HG02759 (cell line): Measurements from ENCODE around the gene CDC42EP3.

Source experiments
- ATAC-seq: cut with Tn5 transposase; IDR thresholded peaks from one replicate; pipeline ENCODE4 v1.9.1; 2021; ENCODE audit warnings: mild to moderate bottlenecking, moderate library complexity; ENCODE audit not compliant: unreplicated experiment

CDC42EP3 gene

GRCh38 chr2:37619959-37620300 is 51.5 kb downstream of the CDC42EP3 start:
- no peak for ATAC-seq

DNA sequence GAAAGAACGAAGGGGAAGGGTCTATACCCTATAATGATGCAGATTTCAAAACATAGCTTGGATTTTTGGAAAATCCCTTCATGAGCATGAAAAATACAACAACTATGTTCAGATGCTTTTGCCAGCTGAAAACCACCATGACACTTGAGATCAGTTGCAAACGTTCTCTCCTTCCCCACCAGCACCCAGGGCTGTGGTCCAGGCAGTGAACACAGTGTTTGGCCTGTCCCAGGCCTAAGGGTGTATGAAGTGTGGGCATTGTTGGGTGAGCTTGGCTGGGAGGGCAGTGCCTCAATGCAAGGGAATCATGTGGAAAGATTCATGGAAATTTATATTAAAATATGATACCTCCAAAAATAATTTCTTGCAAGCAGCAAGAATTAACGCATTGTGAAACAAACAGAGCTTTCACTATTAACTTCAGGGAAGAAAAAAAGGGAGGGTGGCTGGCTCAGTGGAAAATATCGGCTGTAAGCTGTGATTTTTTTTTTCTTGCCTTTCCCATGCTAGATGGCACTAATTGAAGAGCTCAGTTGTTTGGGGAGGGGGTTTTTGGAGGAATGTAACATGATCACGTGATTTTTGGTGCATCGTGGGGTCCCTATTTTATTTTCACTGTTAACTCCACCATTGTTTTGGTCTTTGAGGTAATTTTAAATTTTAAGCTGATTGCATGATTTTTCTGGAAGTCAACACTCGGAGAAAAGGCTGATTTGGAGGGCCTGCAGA is 52.0 kb downstream of the CDC42EP3 start:
- ATAC-seq, result no peak

DNA sequence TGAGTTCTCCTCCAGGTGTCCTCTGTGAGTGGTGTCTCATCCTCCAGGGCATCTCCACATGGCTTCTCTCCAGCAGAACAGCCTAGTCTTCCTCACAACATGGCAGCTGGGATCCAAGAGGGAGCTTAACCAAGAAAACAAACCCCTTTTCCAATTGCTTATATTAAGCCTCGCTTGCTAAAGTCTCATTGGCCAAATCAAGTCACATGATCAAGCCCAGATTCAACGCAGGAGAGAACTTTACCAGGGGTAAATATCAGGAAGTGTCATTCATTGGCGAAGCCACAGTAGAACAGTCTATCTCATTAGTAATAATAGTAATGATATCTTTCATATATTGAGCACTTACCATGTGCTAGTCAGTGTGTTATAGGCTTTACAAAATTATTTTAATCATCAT is 53.1 kb downstream of the CDC42EP3 start:
- ATAC-seq, result no peak

DNA sequence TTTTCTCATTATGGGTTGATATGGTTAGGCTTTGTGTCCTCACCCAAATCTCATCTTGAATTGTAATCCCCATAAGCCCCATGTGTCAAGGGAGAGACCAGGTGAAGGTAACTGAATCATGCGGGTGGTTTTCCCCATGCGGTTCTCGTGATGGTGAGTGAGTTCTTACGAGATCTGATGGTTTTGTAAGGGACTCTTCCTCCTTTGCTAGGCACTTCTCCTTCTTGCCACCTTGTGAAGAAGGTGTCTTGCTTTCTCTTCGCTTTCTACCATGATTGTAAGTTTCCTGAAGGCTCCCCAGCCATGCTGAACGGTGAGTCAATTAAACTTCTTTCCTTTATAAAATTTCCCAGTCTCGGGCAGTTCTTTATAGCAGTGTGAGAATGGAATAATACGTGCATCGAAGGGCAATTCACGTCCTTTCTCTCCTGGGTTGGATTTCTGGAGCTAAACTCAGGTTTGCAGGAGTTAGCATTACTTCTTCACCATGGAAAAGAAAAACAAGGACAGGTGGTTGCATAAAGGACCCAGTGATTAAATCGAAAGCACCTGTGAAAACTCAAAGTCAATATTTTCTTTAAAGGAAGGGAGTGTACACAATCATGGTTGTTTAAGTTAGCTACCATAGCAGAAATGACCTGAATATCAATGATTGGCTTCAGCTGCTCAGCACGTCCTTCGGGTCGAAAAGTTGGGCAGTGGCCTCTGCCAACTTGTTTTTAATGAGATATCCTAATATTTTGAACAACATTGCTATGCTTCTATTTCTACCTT is 54.1 kb downstream of the CDC42EP3 start:
- peak; percentile 7 for ATAC-seq

GRCh38 chr2:37616677-37617005 is 54.8 kb downstream of the CDC42EP3 start:
- peak; percentile 61 for ATAC-seq

DNA sequence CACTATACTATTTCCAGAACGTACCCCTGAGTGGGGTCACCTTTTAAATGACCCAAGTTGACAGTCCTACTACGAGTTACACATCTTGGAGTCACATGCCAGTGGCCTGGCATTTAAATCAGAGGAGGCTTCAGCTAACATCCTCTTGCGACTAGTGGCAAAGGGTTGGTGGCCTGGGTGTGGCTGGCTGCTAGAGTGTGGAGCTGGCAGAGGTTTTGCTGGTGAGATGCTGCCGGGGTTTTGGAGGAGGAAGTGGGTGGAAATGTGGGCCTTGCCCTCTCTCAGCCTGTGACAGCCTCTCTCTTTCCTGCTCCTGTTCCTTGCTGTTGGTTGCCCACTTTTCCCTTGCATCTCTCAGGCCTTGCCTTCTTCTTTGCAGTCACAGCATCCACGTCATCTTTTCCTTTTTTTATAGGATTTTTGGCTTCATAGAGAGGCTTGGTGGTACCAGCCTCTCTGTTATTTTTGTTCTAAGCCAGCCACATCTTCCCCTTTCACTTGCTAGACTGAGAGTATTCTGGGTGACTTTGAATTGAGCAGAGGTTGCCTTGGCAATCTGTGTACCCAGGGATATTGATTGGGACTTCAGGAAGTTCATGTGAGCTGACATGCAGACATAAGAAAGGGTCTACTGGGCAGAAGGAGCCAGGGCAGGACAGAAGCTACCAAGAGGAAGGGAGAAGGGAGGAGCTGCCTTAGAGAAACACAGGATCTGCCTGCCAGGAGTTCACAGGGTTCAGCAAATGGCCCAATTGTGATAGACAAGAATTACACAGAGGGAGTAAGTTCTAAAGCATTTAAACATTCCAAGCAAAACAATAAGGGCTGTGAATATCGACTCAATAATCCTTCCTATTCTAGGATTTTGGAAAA is 55.4 kb downstream of the CDC42EP3 start:
- peak; percentile 64 for ATAC-seq

GRCh38 chr2:37614061-37614738 is 57.2 kb downstream of the CDC42EP3 start:
- ATAC-seq, result no peak

DNA sequence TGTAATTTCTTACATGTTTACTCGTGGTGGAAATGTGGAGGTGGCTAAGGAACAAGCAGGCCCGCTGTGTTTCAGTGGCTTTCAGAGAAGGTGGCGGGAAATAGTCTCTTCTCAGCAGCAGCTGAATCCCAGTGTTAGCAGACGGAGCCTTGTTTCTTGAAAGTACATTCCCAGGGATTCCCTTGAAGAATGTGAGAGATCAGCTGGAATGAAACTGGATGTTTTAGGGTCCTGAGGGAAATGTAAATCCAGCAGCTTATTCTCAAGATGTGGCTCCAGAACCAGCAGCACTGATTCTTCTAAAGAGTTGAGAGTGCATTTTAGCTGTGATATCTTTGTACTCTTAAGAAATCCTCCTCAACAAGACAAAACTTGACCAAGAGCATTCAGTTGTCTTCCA is 59.1 kb downstream of the CDC42EP3 start:
- no peak for ATAC-seq

DNA sequence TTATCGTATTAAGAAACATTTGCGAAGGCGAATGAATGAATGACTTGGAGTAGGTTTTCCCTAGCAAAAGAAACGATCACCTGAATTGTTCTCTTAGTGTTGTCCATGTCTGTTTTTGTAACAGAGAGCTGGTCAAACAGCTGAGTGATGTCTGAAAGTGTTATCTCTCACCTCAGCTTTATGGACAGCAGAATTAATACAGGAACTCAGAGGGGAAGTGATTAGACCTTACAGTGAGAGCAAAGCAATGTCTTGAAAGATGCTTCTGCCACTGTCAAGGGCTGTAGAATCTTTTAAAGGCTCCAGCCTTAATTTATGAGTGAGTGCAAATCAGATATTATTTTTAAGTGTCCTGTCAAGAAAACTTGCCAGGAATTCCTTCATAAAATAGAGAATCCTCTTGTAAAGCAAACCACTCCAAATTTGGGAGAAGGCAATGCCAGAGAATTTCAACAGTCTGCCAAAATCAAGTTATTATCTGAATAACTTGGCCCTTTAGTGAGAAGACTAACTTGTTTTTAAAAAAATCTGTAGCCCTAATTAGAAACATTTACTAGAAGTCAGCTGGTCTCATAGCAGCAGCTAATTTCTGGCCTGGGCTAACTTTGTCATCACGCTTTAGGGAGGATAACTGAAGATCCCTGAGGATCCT is 60.7 kb downstream of the CDC42EP3 start:
- no peak for ATAC-seq

DNA sequence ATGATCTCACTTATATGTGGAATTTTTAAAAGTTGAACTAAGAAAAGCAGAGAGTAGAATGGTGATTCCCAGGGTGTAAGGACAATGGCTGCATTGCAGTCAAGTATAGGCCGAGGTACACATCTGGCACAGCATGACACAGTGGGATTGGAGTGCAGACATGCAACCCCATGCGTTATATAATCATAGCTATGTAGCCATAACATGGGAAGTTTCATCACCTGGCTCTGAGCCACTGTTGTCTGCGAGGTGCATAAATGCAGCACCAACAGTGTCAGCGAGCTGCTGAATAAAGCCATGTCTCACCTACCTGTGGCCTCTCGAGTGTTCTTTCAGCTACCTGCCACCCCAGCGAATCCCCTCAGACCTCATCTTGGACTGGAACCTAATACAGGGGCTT is 61.7 kb downstream of the CDC42EP3 start:
- no peak for ATAC-seq

DNA sequence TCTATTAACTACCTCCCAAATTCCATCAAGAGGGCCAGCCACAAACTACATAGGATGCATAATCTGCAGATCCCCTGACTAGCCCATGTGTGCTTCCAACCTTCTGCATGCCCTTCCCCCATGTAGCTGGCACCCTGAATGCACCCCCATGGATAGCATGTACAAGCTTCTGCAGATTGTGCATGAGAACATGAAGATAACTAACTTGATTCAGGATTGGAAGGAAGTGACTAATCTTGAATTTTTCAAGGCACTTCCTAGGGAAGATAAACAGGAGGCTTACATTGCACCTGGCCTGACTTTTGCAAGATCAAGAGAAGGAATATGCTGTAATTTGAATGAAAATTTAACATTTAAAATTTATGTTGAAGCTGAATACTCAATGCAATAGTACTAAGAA is 66.7 kb downstream of the CDC42EP3 start:
- no peak for ATAC-seq

GRCh38 chr2:37602702-37603101 is 68.7 kb downstream of the CDC42EP3 start:
- ATAC-seq, result no peak

DNA sequence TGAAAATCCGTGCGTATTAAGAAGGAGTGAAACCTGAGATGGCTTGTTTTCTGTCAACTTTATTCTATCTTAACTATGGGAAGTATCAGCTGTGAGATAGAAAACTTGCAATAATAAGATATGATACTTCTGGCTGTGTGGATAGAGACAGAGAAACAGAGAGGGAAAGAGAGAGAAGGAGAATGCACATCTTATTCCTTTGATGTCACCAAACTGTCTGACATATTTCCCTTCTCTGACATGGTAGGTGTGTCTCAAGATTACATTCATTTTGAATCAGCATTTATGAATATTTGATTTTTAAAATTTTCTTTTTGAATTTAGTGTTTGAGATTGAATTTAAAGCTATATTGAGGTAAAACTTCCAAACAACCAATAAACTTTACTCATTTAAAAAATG is 69.4 kb downstream of the CDC42EP3 start:
- ATAC-seq, result no peak

DNA sequence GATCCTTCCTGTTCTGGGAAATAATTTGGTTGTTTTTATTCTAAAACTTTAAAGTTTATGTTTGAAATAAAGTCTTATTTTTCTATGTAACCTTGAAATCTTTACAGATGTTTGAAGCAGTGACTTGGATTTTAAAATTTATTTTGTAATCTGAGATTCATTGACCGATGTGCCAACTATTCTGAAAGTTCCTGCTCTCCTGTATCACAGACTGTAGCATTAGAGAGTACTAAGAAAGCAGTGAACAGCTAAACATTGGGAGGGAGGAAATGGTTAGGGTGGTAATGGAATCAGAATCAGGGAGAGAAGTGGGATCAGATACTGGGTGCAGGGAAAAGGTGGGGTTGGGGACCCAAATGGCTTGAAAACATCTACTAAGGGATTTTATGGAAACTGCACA is 69.9 kb downstream of the CDC42EP3 start:
- ATAC-seq, result no peak

- peak; percentile 78 for ATAC-seq
Observed at GRCh38 chr2:37600735-37601134, 70.7 kb downstream of the CDC42EP3 start.

- ATAC-seq, result no peak
Observed at GRCh38 chr2:37599688-37600525, 71.5 kb downstream of the CDC42EP3 start.

- no peak for ATAC-seq
Observed at GRCh38 chr2:37593694-37594093, 77.7 kb downstream of the CDC42EP3 start.

- no peak for ATAC-seq
Observed at GRCh38 chr2:37593024-37593423, 78.4 kb downstream of the CDC42EP3 start.
